Measurements from ENCODE around the gene JAG2. TPM values are rescaled to one million over a fixed set of nuclear protein-coding genes. Genes with fewer than 3 reads are reported as not detected.

JAG2 gene
- total and polyA plus RNA-seq, 3 donors from 2014 or later, result 12.9 to 21.3 (median 20.4) TPM

- Histone ChIP-seq H3K27me3 (no peaks in the 10 kb centered on the region), H3K9me3 (no peaks in the 10 kb centered on the region), H3K4me3 (no peak overlapping the region), H3K4me1 (no peaks in the 10 kb centered on the region), H3K27ac (no peak overlapping the region), H3K36me3 (ENCODE audit: low read depth, missing control alignments) (no peaks in the 10 kb centered on the region)
- WGBS, 2 donors, result 96% methylated on average over 19 of the region's 19 CpGs; no CpG with 5 or more reads in 1 of the 2 donors
- TF ChIP-seq POLR2A (IDR thresholded peaks at IDR 0.05) (no peak), CTCF (IDR thresholded peaks at IDR 0.05) (no peak)
- DNase-seq, result no peak
- intact Hi-C loops (cut with DNase I; ENCODE audit: low total_unique reads), result no loop called here
Observed at GRCh38 chr14:105138021-105138541, 30.5 kb downstream of the JAG2 start.

GRCh38 chr14:105137481-105138020 lies 31.0 kb downstream of the JAG2 start:
- TF ChIP-seq CTCF (IDR thresholded peaks at IDR 0.05), result no peak
- TF ChIP-seq POLR2A (IDR thresholded peaks at IDR 0.05), result no peak
- no peak for DNase-seq
- intact Hi-C loops (cut with DNase I; ENCODE audit: low total_unique reads), result no loop called here
- Histone ChIP-seq H3K9me3 (no peaks in the 10 kb centered on the region), H3K4me3 (no peak overlapping the region), H3K4me1 (no peaks in the 10 kb centered on the region), H3K36me3 (ENCODE audit: low read depth, missing control alignments) (no peaks in the 10 kb centered on the region), H3K27me3 (no peaks in the 10 kb centered on the region), H3K27ac (no peak overlapping the region)
- WGBS, 2 donors, result 77 to 89% methylated on average over 14 of the region's 14 CpGs

- peak overlapping the region in 1 of 2 donors; percentile 38 for H3K4me3 ChIP-seq
- no peak for DNase-seq
- no peaks in the 10 kb centered on the region for H3K4me1 ChIP-seq
- no peaks in the 10 kb centered on the region for H3K36me3 ChIP-seq (ENCODE audit: low read depth, missing control alignments)
- intact Hi-C loops (cut with DNase I; ENCODE audit: low total_unique reads), result no loop called here
- TF ChIP-seq POLR2A (IDR thresholded peaks at IDR 0.05) (no peak), CTCF (IDR thresholded peaks at IDR 0.05) (no peak)
- no peaks in the 10 kb centered on the region for H3K9me3 ChIP-seq
- H3K27ac ChIP-seq, result no peak overlapping the region
- H3K27me3 ChIP-seq, result no peaks in the 10 kb centered on the region
- 50 to 67% methylated on average over 34 to 50 of the region's 50 CpGs for WGBS, 2 donors
Observed at GRCh38 chr14:105136401-105137322, 31.9 kb downstream of the JAG2 start.

GRCh38 chr14:105135700-105136395 lies 32.7 kb downstream of the JAG2 start:
- Histone ChIP-seq H3K27me3 (no peaks in the 10 kb centered on the region), H3K4me3 (peak overlapping the region in 1 of 2 donors; percentile 38), H3K27ac (no peak overlapping the region), H3K36me3 (ENCODE audit: low read depth, missing control alignments) (no peaks in the 10 kb centered on the region), H3K4me1 (no peaks in the 10 kb centered on the region), H3K9me3 (no peaks in the 10 kb centered on the region)
- intact Hi-C loops (cut with DNase I; ENCODE audit: low total_unique reads), result no loop called here
- TF ChIP-seq CTCF (IDR thresholded peaks at IDR 0.05) (no peak), POLR2A (IDR thresholded peaks at IDR 0.05) (no peak)
- 73 to 76% methylated on average over 14 of the region's 14 CpGs for WGBS, 2 donors
- no peak for DNase-seq

Measured in testis (tissue), 3 donors.